ENCODE results near the gene APOBEC3A.

DNA sequence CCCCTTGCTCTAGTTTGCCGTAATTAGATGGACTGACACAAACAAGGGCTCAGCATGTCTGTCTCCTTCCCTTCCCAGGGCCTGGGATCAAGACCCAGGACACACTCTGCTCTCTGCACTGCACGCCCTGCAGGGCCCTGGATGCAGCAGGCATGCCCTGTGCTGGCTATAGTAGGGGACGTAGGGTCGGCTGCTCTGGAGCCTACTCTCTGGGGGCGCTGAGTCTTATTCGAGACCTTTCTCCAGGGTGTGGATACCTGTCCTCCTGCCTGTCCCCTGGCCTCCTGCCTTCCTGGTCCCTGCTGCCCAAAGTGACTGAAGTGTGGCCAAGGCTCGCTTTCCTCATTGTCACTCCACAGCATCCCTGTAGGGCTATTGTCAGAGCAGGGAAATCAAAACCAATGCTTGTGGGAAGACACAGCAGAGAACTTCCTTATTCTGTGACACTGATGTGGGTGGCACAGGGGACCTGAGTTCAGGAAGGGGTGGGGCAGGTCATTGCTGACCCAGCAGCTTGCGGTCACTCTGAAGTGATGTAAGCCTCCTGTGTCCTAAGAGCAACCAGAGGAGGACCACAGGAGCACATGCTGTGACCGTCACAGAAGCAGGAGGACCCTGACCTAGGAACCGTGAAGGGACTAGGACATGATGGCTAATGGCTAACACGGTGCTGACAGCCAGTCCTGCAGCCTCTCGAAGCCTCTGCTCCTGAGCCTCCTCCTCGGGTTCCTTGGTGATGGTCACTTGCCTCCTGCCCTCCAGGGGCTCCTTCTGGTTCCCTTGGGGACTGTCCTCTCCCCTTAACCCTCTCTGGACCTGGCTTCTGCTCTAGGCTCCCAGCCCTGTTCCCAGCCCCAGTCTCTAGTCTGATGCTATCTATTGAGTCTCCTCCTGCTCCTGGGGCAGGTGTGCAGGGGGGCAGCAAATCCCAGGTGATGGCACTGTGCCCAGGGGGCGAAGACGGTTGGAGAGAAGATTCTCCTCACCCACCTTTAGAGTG lies 10.3 kb downstream of the APOBEC3A start:
- no peak for TF ChIP-seq MYC (IDR thresholded peaks at IDR 0.05; ENCODE audit: insufficient read depth, insufficient read length, insufficient replicate concordance, low read length, severe bottlenecking)
- no peak for TF ChIP-seq EZH2 (IDR thresholded peaks at IDR 0.05; ENCODE audit: borderline replicate concordance, control insufficient read depth, low read depth, low read length)
- no peak for TF ChIP-seq POLR2A (IDR thresholded peaks at IDR 0.05; ENCODE audit: low read depth, low read length)
- TF ChIP-seq, protein P1, sequence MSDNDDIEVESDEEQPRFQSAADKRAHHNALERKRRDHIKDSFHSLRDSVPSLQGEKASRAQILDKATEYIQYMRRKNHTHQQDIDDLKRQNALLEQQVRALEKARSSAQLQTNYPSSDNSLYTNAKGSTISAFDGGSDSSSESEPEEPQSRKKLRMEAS (IDR thresholded peaks at IDR 0.05; ENCODE audit: low read depth, low read length), result no peak
- no peak for TF ChIP-seq NFIC (IDR thresholded peaks at IDR 0.05; ENCODE audit: low read depth, low read length)
- TF ChIP-seq TCF12 (IDR thresholded peaks at IDR 0.05; ENCODE audit: low read depth, low read length), result no peak
- no peak for TF ChIP-seq EP300 (IDR thresholded peaks at IDR 0.05; ENCODE audit: borderline replicate concordance in 1 of 2, control insufficient read depth in 1 of 2, low read depth in 2 of 2, low read length in 2 of 2)
- no peak for TF ChIP-seq NRF1 (conservative IDR thresholded peaks at IDR 0.05; ENCODE audit: low read depth, low read length)
- TF ChIP-seq, protein P2, sequence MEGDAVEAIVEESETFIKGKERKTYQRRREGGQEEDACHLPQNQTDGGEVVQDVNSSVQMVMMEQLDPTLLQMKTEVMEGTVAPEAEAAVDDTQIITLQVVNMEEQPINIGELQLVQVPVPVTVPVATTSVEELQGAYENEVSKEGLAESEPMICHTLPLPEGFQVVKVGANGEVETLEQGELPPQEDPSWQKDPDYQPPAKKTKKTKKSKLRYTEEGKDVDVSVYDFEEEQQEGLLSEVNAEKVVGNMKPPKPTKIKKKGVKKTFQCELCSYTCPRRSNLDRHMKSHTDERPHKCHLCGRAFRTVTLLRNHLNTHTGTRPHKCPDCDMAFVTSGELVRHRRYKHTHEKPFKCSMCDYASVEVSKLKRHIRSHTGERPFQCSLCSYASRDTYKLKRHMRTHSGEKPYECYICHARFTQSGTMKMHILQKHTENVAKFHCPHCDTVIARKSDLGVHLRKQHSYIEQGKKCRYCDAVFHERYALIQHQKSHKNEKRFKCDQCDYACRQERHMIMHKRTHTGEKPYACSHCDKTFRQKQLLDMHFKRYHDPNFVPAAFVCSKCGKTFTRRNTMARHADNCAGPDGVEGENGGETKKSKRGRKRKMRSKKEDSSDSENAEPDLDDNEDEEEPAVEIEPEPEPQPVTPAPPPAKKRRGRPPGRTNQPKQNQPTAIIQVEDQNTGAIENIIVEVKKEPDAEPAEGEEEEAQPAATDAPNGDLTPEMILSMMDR (IDR thresholded peaks at IDR 0.05 in 2 of 3, conservative IDR thresholded peaks at IDR 0.05 in 1 of 3; ENCODE audit: control insufficient read depth in 2 of 3, extremely low read depth in 1 of 3, insufficient read depth in 1 of 3, low read depth in 3 of 3, low read length in 3 of 3), result no peak
- TF ChIP-seq ETV6 (conservative IDR thresholded peaks at IDR 0.05 in 1 of 2, IDR thresholded peaks at IDR 0.05 in 1 of 2; ENCODE audit: borderline replicate concordance in 1 of 2, low read depth in 1 of 2), result no peak
- TF ChIP-seq, protein P3, sequence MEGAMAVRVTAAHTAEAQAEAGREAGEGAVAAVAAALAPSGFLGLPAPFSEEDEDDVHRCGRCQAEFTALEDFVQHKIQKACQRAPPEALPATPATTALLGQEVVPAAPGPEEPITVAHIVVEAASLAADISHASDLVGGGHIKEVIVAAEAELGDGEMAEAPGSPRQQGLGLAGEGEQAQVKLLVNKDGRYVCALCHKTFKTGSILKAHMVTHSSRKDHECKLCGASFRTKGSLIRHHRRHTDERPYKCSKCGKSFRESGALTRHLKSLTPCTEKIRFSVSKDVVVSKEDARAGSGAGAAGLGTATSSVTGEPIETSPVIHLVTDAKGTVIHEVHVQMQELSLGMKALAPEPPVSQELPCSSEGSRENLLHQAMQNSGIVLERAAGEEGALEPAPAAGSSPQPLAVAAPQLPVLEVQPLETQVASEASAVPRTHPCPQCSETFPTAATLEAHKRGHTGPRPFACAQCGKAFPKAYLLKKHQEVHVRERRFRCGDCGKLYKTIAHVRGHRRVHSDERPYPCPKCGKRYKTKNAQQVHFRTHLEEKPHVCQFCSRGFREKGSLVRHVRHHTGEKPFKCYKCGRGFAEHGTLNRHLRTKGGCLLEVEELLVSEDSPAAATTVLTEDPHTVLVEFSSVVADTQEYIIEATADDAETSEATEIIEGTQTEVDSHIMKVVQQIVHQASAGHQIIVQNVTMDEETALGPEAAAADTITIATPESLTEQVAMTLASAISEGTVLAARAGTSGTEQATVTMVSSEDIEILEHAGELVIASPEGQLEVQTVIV (IDR thresholded peaks at IDR 0.05; ENCODE audit: borderline replicate concordance, partially characterized antibody), result no peak
